ENCODE results near the gene ANKRD10.
"Not testable (repeated sequence)": the region's sequence is repeated elsewhere in the genome, so short reads cannot be mapped to it uniquely, and the experiment has no call there.

Gene ANKRD10

GRCh38 chr13:110950819-110951570 is 36.1 kb upstream of the ANKRD10 start:
- Mint-ChIP-seq H3K4me3 (no peak overlapping the region), H3K27ac (no peak overlapping the region), H3K27me3 (peaks cover 20% of the 10 kb centered on the region), H3K4me1 (peaks cover 17% of the 10 kb centered on the region), H3K9me3 (no peaks in the 10 kb centered on the region)
- DNase-seq (no peak), ATAC-seq (no peak)

- H3K27ac Mint-ChIP-seq: no peak overlapping the region
- no peaks in the 10 kb centered on the region for H3K9me3 Mint-ChIP-seq
- H3K4me3 Mint-ChIP-seq: no peak overlapping the region
- ATAC-seq (no peak), DNase-seq (no peak)
- peaks cover 19% of the 10 kb centered on the region for H3K4me1 Mint-ChIP-seq
- peaks cover 20% of the 10 kb centered on the region for H3K27me3 Mint-ChIP-seq
Measured at GRCh38 chr13:110950356-110950755, 35.5 kb upstream of the ANKRD10 start.

GRCh38 chr13:110949628-110950027 is 34.8 kb upstream of the ANKRD10 start:
- Mint-ChIP-seq H3K4me1 (peaks cover 12% of the 10 kb centered on the region), H3K9me3 (no peaks in the 10 kb centered on the region), H3K27me3 (peaks cover 20% of the 10 kb centered on the region), H3K4me3 (no peak overlapping the region), H3K27ac (no peak overlapping the region)
- ATAC-seq (no peak), DNase-seq (no peak)

GRCh38 chr13:110949116-110949515 is 34.2 kb upstream of the ANKRD10 start:
- Mint-ChIP-seq H3K9me3 (no peaks in the 10 kb centered on the region), H3K27me3 (peaks cover 22% of the 10 kb centered on the region), H3K27ac (no peak overlapping the region), H3K4me3 (no peak overlapping the region), H3K4me1 (peaks cover 11% of the 10 kb centered on the region)
- DNase-seq: no peak
- ATAC-seq: no peak

- not testable (repeated sequence) for ATAC-seq, H3K4me3 Mint-ChIP-seq, DNase-seq, H3K9me3 Mint-ChIP-seq, H3K27ac Mint-ChIP-seq
- H3K27me3 Mint-ChIP-seq: peaks cover 26% of the 10 kb centered on the region
- H3K4me1 Mint-ChIP-seq: peaks cover 22% of the 10 kb centered on the region
Measured at GRCh38 chr13:110947338-110947737, 32.5 kb upstream of the ANKRD10 start.

- H3K4me1 Mint-ChIP-seq: peaks cover 32% of the 10 kb centered on the region
- H3K27me3 Mint-ChIP-seq: peaks cover 26% of the 10 kb centered on the region
Measured at GRCh38 chr13:110945928-110946570, 31.2 kb upstream of the ANKRD10 start.

GRCh38 chr13:110944968-110945927 is 30.4 kb upstream of the ANKRD10 start:
- no peak for ATAC-seq
- Mint-ChIP-seq H3K27ac (no peak overlapping the region), H3K4me1 (peaks cover 32% of the 10 kb centered on the region), H3K4me3 (no peak overlapping the region), H3K9me3 (peaks cover 8% of the 10 kb centered on the region in 2 donors), H3K27me3 (peaks cover 22% of the 10 kb centered on the region)
- no peak for DNase-seq

More at GRCh38 chr13:110945928-110946570, 31.2 kb upstream of the ANKRD10 start:
- Mint-ChIP-seq H3K4me3 (no peak overlapping the region), H3K9me3 (peaks cover 8% of the 10 kb centered on the region in 2 donors), H3K27ac (no peak overlapping the region)
- DNase-seq: no peak
- no peak for ATAC-seq

GRCh38 chr13:110944121-110944967 is 29.5 kb upstream of the ANKRD10 start:
- ATAC-seq: peak; percentile 70
- peaks cover 16% of the 10 kb centered on the region for H3K27me3 Mint-ChIP-seq
- H3K4me3 Mint-ChIP-seq: no peak overlapping the region
- no peak for DNase-seq
- no peak overlapping the region for H3K27ac Mint-ChIP-seq
- peaks cover 8% of the 10 kb centered on the region in 2 donors for H3K9me3 Mint-ChIP-seq
- peaks cover 37% of the 10 kb centered on the region for H3K4me1 Mint-ChIP-seq

GRCh38 chr13:110942248-110942981 is 27.5 kb upstream of the ANKRD10 start:
- no peak overlapping the region for H3K4me3 Mint-ChIP-seq
- H3K4me1 Mint-ChIP-seq: peaks cover 44% of the 10 kb centered on the region
- H3K27ac Mint-ChIP-seq: no peak overlapping the region
- peaks cover 15% of the 10 kb centered on the region for H3K27me3 Mint-ChIP-seq
- peaks cover 8 to 18% of the 10 kb centered on the region in 2 donors for H3K9me3 Mint-ChIP-seq
- DNase-seq: peak in 1 of 2 donors; percentile 52
- ATAC-seq: peak; percentile 93

- peak; percentile 60 for ATAC-seq
- H3K27ac Mint-ChIP-seq: peak overlapping the region in 1 of 2 donors; percentile 23
- DNase-seq: no peak
- H3K4me3 Mint-ChIP-seq: no peak overlapping the region
- peaks cover 30% of the 10 kb centered on the region for H3K4me1 Mint-ChIP-seq
- H3K9me3 Mint-ChIP-seq: peaks cover 36 to 54% of the 10 kb centered on the region in 2 donors
- H3K27me3 Mint-ChIP-seq: peaks cover 10% of the 10 kb centered on the region
Measured at GRCh38 chr13:110938662-110939421, 24.0 kb upstream of the ANKRD10 start.

GRCh38 chr13:110937511-110938285 is 22.8 kb upstream of the ANKRD10 start:
- Mint-ChIP-seq H3K27me3 (peaks cover 9% of the 10 kb centered on the region), H3K4me3 (no peak overlapping the region), H3K9me3 (peaks cover 46 to 59% of the 10 kb centered on the region in 2 donors), H3K4me1 (peaks cover 25% of the 10 kb centered on the region), H3K27ac (no peak overlapping the region)
- no peak for ATAC-seq
- no peak for DNase-seq

GRCh38 chr13:110936519-110936918 is 21.6 kb upstream of the ANKRD10 start:
- Mint-ChIP-seq H3K27ac (no peak overlapping the region), H3K4me3 (no peak overlapping the region), H3K9me3 (peaks cover 44 to 53% of the 10 kb centered on the region in 2 donors), H3K27me3 (peaks cover 9% of the 10 kb centered on the region), H3K4me1 (peaks cover 14% of the 10 kb centered on the region)
- DNase-seq: no peak
- no peak for ATAC-seq

- Mint-ChIP-seq H3K27me3 (peaks cover 41% of the 10 kb centered on the region), H3K9me3 (peaks cover 44% of the 10 kb centered on the region in 2 donors), H3K4me3 (no peak overlapping the region), H3K4me1 (peaks cover 9% of the 10 kb centered on the region), H3K27ac (no peak overlapping the region)
- ATAC-seq (no peak), DNase-seq (no peak)
Measured at GRCh38 chr13:110932588-110932987, 17.7 kb upstream of the ANKRD10 start.
